ENCODE data around the gene SLC6A2. TPM values are rescaled to one million over a fixed set of nuclear protein-coding genes. Genes with fewer than 3 reads are reported as not detected.

SLC6A2 gene
- total and polyA plus RNA-seq, 7 donors, result 0.10 to 0.14 TPM; not detected in 5

DNA sequence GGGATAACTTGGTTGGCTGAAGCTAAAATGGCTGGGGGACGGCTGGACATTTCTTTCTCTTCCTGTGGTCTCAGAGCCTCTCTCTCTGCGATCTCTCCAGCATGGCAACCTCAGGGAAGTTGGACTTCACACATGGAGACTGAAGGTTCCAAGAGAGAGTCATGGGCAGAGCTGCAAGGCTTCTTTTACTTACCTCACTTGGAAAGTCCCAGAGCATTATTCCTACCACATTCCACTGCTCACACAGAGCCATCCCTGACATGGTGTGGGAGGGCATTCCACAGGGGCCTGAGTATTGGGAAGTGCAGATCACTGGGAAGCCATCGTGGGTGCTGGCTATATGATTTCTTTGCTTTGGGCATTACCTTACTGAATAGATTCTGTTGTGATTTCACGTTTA lies 9.8 kb upstream of the SLC6A2 start:
- Histone ChIP-seq H3K4me1 (no peaks in the 10 kb centered on the region), H3K36me3 (no peaks in the 10 kb centered on the region), H3K27me3 (peaks cover 0 to 18% (median 0%) of the 10 kb centered on the region in 3 donors), H3K4me3 (no peak overlapping the region), H3K27ac (no peak overlapping the region), H3K9me3 (no peaks in the 10 kb centered on the region)
- 54 to 79% methylated on average over 4 of the region's 4 CpGs for WGBS, 2 donors
- TF ChIP-seq POLR2AphosphoS5 (IDR thresholded peaks at IDR 0.05) (no peak), EP300 (IDR thresholded peaks at IDR 0.05) (no peak), POLR2A (IDR thresholded peaks at IDR 0.05) (no peak)
- TF ChIP-seq, protein P1, sequence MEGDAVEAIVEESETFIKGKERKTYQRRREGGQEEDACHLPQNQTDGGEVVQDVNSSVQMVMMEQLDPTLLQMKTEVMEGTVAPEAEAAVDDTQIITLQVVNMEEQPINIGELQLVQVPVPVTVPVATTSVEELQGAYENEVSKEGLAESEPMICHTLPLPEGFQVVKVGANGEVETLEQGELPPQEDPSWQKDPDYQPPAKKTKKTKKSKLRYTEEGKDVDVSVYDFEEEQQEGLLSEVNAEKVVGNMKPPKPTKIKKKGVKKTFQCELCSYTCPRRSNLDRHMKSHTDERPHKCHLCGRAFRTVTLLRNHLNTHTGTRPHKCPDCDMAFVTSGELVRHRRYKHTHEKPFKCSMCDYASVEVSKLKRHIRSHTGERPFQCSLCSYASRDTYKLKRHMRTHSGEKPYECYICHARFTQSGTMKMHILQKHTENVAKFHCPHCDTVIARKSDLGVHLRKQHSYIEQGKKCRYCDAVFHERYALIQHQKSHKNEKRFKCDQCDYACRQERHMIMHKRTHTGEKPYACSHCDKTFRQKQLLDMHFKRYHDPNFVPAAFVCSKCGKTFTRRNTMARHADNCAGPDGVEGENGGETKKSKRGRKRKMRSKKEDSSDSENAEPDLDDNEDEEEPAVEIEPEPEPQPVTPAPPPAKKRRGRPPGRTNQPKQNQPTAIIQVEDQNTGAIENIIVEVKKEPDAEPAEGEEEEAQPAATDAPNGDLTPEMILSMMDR (IDR thresholded peaks at IDR 0.05), result no peak
- DNase-seq, result no peak
- intact Hi-C loops (cut with DNase I), result no loop called here

DNA sequence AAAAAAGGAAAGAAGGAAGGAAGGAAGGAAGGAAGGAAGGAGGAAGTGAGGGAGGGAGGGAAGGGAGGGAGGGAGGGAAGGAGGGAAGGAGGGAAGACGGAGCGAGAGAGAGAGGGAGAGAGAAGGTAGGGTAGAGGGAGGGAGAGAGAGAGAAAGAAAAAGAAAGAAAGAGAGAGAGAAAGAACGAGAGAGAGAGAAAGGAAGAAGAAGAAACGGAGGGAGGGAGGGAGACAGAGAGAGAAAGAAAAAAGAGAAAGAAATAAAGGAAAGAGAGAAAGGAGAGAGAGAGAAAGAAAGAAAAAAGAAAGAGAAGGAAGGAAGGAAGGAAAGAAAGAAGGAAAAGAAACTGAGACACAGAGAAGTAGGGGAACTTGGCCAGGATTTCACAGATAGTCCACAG lies 8.4 kb upstream of the SLC6A2 start:
- TF ChIP-seq, protein P1 (IDR thresholded peaks at IDR 0.05), result no peak
- TF ChIP-seq POLR2A (IDR thresholded peaks at IDR 0.05) (no peak), POLR2AphosphoS5 (IDR thresholded peaks at IDR 0.05) (no peak), EP300 (IDR thresholded peaks at IDR 0.05) (no peak)

DNA sequence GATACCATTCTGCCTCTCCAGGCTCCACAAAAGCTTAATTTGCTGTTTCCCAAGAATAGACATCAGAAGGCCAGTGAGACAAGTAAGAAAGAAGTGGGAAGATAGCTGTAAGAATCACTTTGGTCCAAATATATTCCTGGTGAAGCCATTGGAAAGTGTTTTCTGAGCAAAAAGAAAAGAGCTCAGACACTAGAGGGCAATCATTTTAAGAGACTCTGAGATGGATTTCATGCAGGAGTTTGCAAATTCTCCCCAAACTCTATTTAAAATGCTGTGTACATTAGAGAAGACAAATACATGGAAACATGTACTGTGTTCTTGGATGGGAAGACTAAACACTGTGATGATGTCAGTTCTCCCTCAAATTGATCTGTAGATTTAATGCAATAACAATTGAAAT lies 8.0 kb upstream of the SLC6A2 start:
- Histone ChIP-seq H3K4me1 (no peaks in the 10 kb centered on the region), H3K36me3 (no peaks in the 10 kb centered on the region)
- no peak for TF ChIP-seq EP300 (IDR thresholded peaks at IDR 0.05)
- no peak for TF ChIP-seq POLR2AphosphoS5 (IDR thresholded peaks at IDR 0.05)
- no peak for TF ChIP-seq POLR2A (IDR thresholded peaks at IDR 0.05)
- TF ChIP-seq, protein P1 (IDR thresholded peaks at IDR 0.05), result no peak

More for the DNA sequence above, 8.4 kb upstream of the SLC6A2 start:
- H3K36me3 ChIP-seq, result no peaks in the 10 kb centered on the region
- H3K27ac ChIP-seq, result no peak overlapping the region
- no peaks in the 10 kb centered on the region for H3K4me1 ChIP-seq
- H3K9me3 ChIP-seq, result no peaks in the 10 kb centered on the region
- H3K4me3 ChIP-seq, result no peak overlapping the region
- DNase-seq, result no peak
- intact Hi-C loops (cut with DNase I), result no loop called here
- peaks cover 0 to 23% (median under 1%) of the 10 kb centered on the region in 3 donors for H3K27me3 ChIP-seq
- WGBS, 2 donors, result 82 to 88% methylated on average over 4 of the region's 4 CpGs

DNA sequence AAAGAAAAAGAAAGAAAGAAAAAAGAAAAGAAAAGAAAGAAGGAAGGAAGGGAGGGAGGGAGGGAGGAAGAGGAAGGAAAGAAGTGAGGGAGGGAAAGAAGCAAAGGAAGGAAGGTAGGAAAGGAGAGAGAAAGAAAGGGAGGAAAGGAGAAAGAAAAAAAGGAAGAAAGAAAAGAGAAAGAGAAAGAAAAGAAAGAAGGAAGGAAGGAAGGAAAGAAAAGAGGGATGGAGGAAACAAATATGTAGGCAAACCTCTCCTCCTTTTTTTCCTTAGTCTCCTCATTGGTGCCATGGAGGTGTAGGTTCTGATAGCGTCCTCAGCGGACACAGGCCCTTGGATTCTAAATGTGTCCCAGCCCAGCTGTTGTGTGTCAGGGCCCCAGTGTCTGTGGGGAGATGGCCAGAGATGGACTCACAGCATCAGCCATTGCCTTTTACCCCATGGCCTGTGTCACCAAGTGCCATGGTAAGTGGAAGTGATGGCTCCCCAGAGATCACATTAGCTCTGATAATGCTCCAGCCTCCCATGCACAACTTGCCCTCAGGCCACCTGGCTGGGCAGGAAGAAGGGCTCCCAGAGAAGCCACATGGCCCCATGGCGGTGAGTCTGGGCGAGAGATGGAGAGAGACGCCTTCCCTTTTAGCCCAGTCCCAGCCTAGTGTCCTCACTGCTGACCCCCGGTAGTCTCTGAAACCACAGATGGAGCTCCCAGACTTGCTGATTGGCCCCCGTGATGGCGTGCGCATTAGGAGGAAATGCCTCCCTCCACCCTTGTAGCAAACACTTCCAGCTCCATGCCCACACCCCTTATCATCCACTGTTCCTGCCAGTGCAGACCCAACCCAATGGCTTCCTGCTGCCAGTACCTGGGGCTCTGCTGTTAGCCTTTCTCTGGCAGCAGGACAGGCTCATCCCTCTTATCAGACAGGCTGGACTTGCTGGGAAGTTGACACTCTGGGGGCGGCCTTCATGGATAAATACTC lies 3.7 kb upstream of the SLC6A2 start:
- Histone ChIP-seq H3K9me3 (no peaks in the 10 kb centered on the region), H3K27ac (no peak overlapping the region), H3K4me3 (no peak overlapping the region), H3K36me3 (no peaks in the 10 kb centered on the region), H3K4me1 (peaks cover 0 to 17% (median 11%) of the 10 kb centered on the region in 4 donors), H3K27me3 (peaks cover 23 to 45% (median 28%) of the 10 kb centered on the region in 3 donors)
- intact Hi-C loops (cut with DNase I), result no loop called here
- WGBS, 2 donors, result 79 to 80% methylated on average over 10 of the region's 10 CpGs
- TF ChIP-seq, protein P1 (IDR thresholded peaks at IDR 0.05), result no peak
- no peak for TF ChIP-seq POLR2A (IDR thresholded peaks at IDR 0.05)
- TF ChIP-seq EP300 (IDR thresholded peaks at IDR 0.05), result no peak
- DNase-seq, result no peak

More for the DNA sequence above, 8.0 kb upstream of the SLC6A2 start:
- intact Hi-C loops (cut with DNase I), result no loop called here
- DNase-seq, result no peak
- Histone ChIP-seq H3K4me3 (no peak overlapping the region), H3K9me3 (no peaks in the 10 kb centered on the region), H3K27me3 (peaks cover 0 to 27% (median 4%) of the 10 kb centered on the region in 3 donors), H3K27ac (no peak overlapping the region)
